ENCODE data around the gene RPS17. TPM values are rescaled to one million over a fixed set of nuclear protein-coding genes. Genes with fewer than 3 reads are reported as not detected.

RPS17 gene
- total RNA-seq, 4 donors from 2014 or later = 845 to 2,591 (median 2,334) TPM

DNA sequence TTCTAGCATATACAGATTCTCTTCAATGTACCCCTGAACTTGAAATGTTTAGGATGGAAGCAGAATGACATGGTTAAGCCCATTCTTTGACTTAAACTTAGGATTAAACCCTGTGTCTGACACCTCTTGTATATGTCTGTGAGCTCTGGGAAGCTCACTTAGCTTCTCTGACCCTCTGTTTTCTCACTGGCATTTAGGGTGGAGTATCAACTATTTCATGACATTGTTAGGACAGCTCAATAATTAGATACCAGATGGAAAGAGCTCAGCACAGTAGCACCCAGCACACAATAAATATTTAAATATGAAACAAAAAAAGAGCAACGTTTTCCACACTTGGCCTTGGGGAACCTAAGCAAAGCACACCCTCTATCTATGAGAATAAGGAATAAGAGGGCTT is 18.2 kb upstream of the RPS17 start:
- Histone ChIP-seq H3K36me3 (peaks cover 0 to 35% of the 10 kb centered on the region in 2 donors), H3K9me3 (no peaks in the 10 kb centered on the region), H3K4me3 (no peak overlapping the region), H3K4me1 (no peaks in the 10 kb centered on the region), H3K27me3 (no peaks in the 10 kb centered on the region), H3K27ac (no peak overlapping the region)
- 33 to 50% methylated on average over 1 of the region's 1 CpG for WGBS, 2 donors (ENCODE audit: low coverage in 1 of 2)
- no peak for TF ChIP-seq POLR2A (IDR thresholded peaks at IDR 0.05)
- no peak for TF ChIP-seq POLR2AphosphoS5 (IDR thresholded peaks at IDR 0.05)
- TF ChIP-seq EP300 (IDR thresholded peaks at IDR 0.05) = no peak
- no peak for TF ChIP-seq CTCF (IDR thresholded peaks at IDR 0.05)
- ATAC-seq = no peak

DNA sequence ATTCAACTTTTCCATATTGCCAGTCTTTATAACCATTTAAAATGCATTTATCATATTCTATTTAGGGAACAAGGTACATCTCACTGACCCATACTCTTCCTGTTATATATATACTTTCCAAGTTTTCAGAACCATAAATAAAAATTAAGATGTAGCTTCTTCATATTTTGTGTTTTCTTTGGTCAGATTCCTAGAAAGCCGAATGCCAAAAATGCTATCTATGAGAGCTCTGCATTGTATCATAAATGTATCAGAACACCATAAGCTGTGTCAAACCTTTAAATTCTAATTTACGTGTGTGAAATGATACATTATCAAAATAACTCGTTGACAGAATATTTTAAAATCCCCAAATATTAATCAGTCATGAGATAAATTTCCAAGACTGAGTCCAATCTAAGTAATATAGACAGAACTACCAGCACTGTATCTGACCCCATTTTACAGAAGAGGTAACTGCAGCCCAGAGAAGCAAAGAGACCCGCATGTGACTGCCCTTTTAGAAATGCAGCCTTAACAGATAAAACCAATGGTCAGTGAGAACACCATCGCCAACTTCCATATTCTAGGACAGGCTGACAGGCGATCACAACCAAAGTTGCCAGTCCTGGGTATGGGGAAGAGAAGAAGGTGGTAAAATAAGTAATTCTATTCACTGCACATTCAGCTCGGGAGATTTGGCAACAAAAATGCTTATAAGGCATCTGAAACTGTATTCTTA is 16.2 kb upstream of the RPS17 start:
- 71 to 84% methylated on average over 7 of the region's 7 CpGs for WGBS, 2 donors (ENCODE audit: low coverage in 1 of 2)
- no peak overlapping the region for H3K27ac ChIP-seq
- TF ChIP-seq CTCF (IDR thresholded peaks at IDR 0.05) (no peak), POLR2A (IDR thresholded peaks at IDR 0.05) (no peak), EP300 (IDR thresholded peaks at IDR 0.05) (no peak), POLR2AphosphoS5 (IDR thresholded peaks at IDR 0.05) (no peak)
- H3K36me3 ChIP-seq = peaks cover 0 to 52% of the 10 kb centered on the region in 2 donors
- no peaks in the 10 kb centered on the region for H3K27me3 ChIP-seq
- ATAC-seq = no peak
- H3K9me3 ChIP-seq = no peaks in the 10 kb centered on the region
- no peaks in the 10 kb centered on the region for H3K4me1 ChIP-seq
- H3K4me3 ChIP-seq = no peak overlapping the region

DNA sequence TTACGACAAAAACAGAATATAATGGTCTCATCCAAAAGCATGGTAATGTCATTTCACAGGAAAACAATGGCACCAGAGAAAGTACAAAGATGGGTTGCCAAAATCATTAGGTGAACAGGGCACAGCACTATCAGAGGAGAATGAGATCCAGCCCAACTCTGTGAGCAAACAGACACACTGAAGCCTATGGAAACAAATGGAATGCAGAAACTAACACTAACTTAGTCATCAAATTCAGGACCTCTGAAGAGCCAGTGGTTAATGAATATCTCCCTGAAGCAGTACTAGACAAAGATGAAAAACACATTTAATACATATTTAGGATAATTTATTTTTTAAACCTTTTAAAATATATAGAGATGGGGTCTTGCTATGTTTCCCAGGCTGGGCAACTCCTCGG is 14.6 kb upstream of the RPS17 start:
- H3K9me3 ChIP-seq = no peaks in the 10 kb centered on the region
- H3K4me3 ChIP-seq = no peak overlapping the region
- no peak for ATAC-seq
- H3K36me3 ChIP-seq = peaks cover 0 to 68% of the 10 kb centered on the region in 2 donors
- H3K27me3 ChIP-seq = no peaks in the 10 kb centered on the region
- WGBS, 2 donors (ENCODE audit: low coverage in 1 of 2) = 85 to 92% methylated on average over 2 of the region's 2 CpGs
- H3K4me1 ChIP-seq = no peaks in the 10 kb centered on the region
- TF ChIP-seq CTCF (IDR thresholded peaks at IDR 0.05) = no peak
- TF ChIP-seq POLR2A (IDR thresholded peaks at IDR 0.05) = no peak
- TF ChIP-seq EP300 (IDR thresholded peaks at IDR 0.05) = no peak
- no peak for TF ChIP-seq POLR2AphosphoS5 (IDR thresholded peaks at IDR 0.05)
- no peak overlapping the region for H3K27ac ChIP-seq

- Histone ChIP-seq H3K27ac (no peak overlapping the region), H3K36me3 (peaks cover 0 to 73% of the 10 kb centered on the region in 2 donors), H3K27me3 (no peaks in the 10 kb centered on the region), H3K4me3 (no peak overlapping the region), H3K4me1 (no peaks in the 10 kb centered on the region), H3K9me3 (no peaks in the 10 kb centered on the region)
- no peak for ATAC-seq
- WGBS, 2 donors (ENCODE audit: low coverage in 1 of 2) = 91 to 100% methylated on average over 1 of the region's 1 CpG
- TF ChIP-seq POLR2AphosphoS5 (IDR thresholded peaks at IDR 0.05) (no peak), CTCF (IDR thresholded peaks at IDR 0.05) (no peak), EP300 (IDR thresholded peaks at IDR 0.05) (no peak), POLR2A (IDR thresholded peaks at IDR 0.05) (no peak)
These were observed 14.1 kb upstream of the RPS17 start for GRCh38 chr15:82554351-82554750.

DNA sequence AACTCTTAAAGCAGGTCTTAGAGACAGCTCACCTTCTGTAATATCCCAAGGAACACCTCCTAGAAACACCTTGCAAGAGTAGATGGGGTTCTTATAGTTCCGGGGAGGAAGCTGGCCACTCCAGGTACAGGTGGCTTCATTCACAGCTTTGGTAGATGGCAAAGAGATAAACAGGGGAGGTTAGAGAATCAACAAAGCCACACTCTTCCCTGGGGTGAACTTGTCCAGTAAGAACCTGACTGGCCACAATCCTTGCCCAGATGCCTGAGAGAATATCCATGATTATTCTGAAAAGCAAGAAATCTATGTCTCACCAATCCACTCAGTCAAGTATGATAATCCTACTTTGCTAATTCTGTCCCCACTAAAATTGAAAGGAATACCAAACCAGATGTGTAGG is 13.6 kb upstream of the RPS17 start:
- Histone ChIP-seq H3K9me3 (no peaks in the 10 kb centered on the region), H3K27me3 (no peaks in the 10 kb centered on the region), H3K4me3 (no peak overlapping the region), H3K27ac (no peak overlapping the region), H3K4me1 (no peaks in the 10 kb centered on the region), H3K36me3 (peaks cover 0 to 78% of the 10 kb centered on the region in 2 donors)
- WGBS, 2 donors (ENCODE audit: low coverage in 1 of 2) = 67% methylated on average over 1 of the region's 1 CpG; no CpG with 5 or more reads in 1 of the 2 donors
- TF ChIP-seq EP300 (IDR thresholded peaks at IDR 0.05) (no peak), POLR2AphosphoS5 (IDR thresholded peaks at IDR 0.05) (no peak), CTCF (IDR thresholded peaks at IDR 0.05) (no peak), POLR2A (IDR thresholded peaks at IDR 0.05) (no peak)
- no peak for ATAC-seq

Measured in gastroesophageal sphincter (tissue), 4 donors.